ENCODE results near the gene C16orf89. TPM values are rescaled to one million over a fixed set of nuclear protein-coding genes. Genes with fewer than 3 reads are reported as not detected.

C16orf89 gene
- total RNA-seq, 2 donors from 2014 or later: 1.6 to 3.6 TPM

DNA sequence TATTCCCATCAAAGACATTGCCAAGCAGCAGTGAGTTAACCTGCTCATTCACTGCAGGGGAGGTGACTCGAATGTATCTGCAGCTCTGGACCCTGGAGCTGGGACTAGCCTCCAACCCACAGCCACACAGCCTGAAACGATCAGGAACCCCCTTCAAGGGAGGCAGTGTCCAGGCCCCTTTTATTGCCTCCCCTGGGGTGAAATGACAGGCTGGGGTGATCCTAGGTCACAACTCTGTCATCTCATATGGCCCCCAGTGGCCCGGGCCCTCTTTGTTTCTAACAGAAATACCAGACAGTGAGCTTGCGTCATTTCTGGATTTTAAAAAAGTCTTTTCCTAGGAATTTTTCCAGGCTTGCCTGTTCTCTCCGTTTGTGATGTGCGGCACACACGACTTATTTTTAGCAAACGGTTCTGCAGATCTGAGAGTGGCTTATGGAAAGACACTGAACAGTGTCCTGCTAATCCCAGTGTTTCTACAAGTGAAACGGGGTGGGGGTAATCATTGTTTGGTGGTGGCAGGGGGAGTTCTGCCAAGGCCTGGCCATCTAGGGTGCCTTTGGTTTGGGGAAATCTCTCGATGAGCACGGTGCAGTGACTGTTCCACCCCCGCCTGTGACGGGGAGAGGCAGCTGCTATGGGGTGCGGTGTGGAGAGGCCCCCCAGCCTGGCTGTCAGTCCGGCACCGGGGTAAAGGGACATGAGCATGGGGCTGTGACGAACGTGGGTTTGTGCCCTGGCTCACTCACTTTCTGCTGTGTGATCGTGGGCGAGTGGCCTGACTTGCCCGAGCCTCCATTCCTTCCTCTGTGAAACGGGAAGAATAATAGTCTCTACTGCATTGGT, 59.2 kb downstream of the C16orf89 start:
- Histone ChIP-seq H3K9ac (ENCODE audit: low read depth in 2 of 2, low read length in 2 of 2) (no peak overlapping the region), H3K4me3 (no peak overlapping the region), H3K4me1 (no peaks in the 10 kb centered on the region), H3K9me3 (no peaks in the 10 kb centered on the region), H3K36me3 (no peaks in the 10 kb centered on the region), H3K27ac (no peak overlapping the region), H3K27me3 (no peaks in the 10 kb centered on the region)
- TF ChIP-seq CTCF (IDR thresholded peaks at IDR 0.05): no peak
- DNase-seq: no peak
- intact Hi-C loops (cut with DNase I): no loop called here

- no peak overlapping the region for H3K27ac ChIP-seq
- H3K36me3 ChIP-seq: no peaks in the 10 kb centered on the region
- no peaks in the 10 kb centered on the region for H3K9me3 ChIP-seq
- no peak for DNase-seq
- intact Hi-C loops (cut with DNase I): no loop called here
- no peak overlapping the region for H3K9ac ChIP-seq (ENCODE audit: low read depth in 2 of 2, low read length in 2 of 2)
- TF ChIP-seq CTCF (IDR thresholded peaks at IDR 0.05): no peak
- H3K4me3 ChIP-seq: no peak overlapping the region
- no peaks in the 10 kb centered on the region for H3K27me3 ChIP-seq
- H3K4me1 ChIP-seq: no peaks in the 10 kb centered on the region
Measured at GRCh38 chr16:5005916-5006315, 59.8 kb downstream of the C16orf89 start.

GRCh38 chr16:5004311-5004710, 61.4 kb downstream of the C16orf89 start:
- no peaks in the 10 kb centered on the region for H3K27me3 ChIP-seq
- TF ChIP-seq CTCF (IDR thresholded peaks at IDR 0.05): no peak
- no peak for DNase-seq
- intact Hi-C loops (cut with DNase I): no loop called here
- no peaks in the 10 kb centered on the region for H3K36me3 ChIP-seq
- no peak overlapping the region for H3K4me3 ChIP-seq
- H3K9me3 ChIP-seq: no peaks in the 10 kb centered on the region
- H3K27ac ChIP-seq: no peak overlapping the region
- H3K4me1 ChIP-seq: no peaks in the 10 kb centered on the region
- H3K9ac ChIP-seq (ENCODE audit: low read depth in 2 of 2, low read length in 2 of 2): no peak overlapping the region

- Histone ChIP-seq H3K36me3 (no peaks in the 10 kb centered on the region), H3K4me1 (no peaks in the 10 kb centered on the region), H3K4me3 (no peak overlapping the region), H3K9ac (ENCODE audit: low read depth in 2 of 2, low read length in 2 of 2) (no peak overlapping the region), H3K27me3 (no peaks in the 10 kb centered on the region), H3K27ac (no peak overlapping the region), H3K9me3 (no peaks in the 10 kb centered on the region)
- TF ChIP-seq CTCF (IDR thresholded peaks at IDR 0.05): no peak
- intact Hi-C loops (cut with DNase I): no loop called here
- no peak for DNase-seq
Measured at GRCh38 chr16:5003828-5004227, 61.9 kb downstream of the C16orf89 start.

DNA sequence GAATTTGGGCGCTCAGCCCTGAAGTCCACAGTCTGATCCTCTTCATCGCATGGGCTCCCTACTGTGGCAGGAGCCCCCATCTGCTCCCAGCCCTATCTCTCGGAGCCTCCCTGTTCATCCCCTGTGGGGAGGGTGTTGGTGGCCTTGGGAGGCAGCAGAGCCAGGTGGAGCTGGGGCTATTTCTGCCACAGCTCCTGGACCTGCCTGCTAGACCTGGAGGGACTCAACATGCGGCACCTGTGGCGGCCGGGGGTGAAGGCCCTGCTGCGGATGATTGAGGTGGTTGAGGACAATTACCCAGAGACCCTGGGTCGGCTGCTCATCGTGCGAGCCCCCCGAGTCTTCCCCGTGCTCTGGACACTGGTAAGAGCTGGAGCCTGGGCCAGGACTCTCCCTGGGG, 62.5 kb downstream of the C16orf89 start:
- Histone ChIP-seq H3K36me3 (no peaks in the 10 kb centered on the region), H3K4me1 (no peaks in the 10 kb centered on the region), H3K27ac (no peak overlapping the region), H3K4me3 (no peak overlapping the region), H3K9me3 (no peaks in the 10 kb centered on the region), H3K9ac (ENCODE audit: low read depth in 2 of 2, low read length in 2 of 2) (no peak overlapping the region), H3K27me3 (no peaks in the 10 kb centered on the region)
- intact Hi-C loops (cut with DNase I): no loop called here
- no peak for DNase-seq
- no peak for TF ChIP-seq CTCF (IDR thresholded peaks at IDR 0.05)
